Thoracic aorta (tissue), 2 donors: ENCODE data around the gene CLEC2D. TPM values are rescaled to one million over a fixed set of nuclear protein-coding genes. Genes with fewer than 3 reads are reported as not detected.
"Not testable (repeated sequence)": the region's sequence is repeated elsewhere in the genome, so short reads cannot be mapped to it uniquely, and the experiment has no call there.

Experiments
- ATAC-seq: fragments of 150-250 bp; one replicate; pipeline ENCODE4 v1.8.0; 2017; ENCODE audit warnings: low read depth; ENCODE audit not compliant: insufficient number of reproducible peaks, low FRiP score
- DNase-seq: peaks from one replicate; pipeline ENCODE4 v3.0.0-alpha.2; 2020; ENCODE audit warnings: low spot score
- H3K27ac ChIP-seq, 2 donors: fragments of 200-600 bp; sonication (generic); 1 replicate in 1 of 2; 2 replicates in 1 of 2; pipeline ENCODE4 v1.5.1; 2016; ENCODE audit warnings: mild to moderate bottlenecking in 2 of 2, moderate library complexity in 2 of 2
- H3K27me3 ChIP-seq: fragments of 200-600 bp; sonication (generic); replicated peaks from 2 replicates; pipeline ENCODE4 v1.6.0; 2016; ENCODE audit warnings: mild to moderate bottlenecking; ENCODE audit not compliant: insufficient read depth
- H3K36me3 ChIP-seq: fragments of 200-600 bp; sonication (generic); one replicate; pipeline ENCODE4 v1.5.1; 2016
- H3K4me1 ChIP-seq, 2 donors: fragments of 200-600 bp; sonication (generic); 1 replicate in 1 of 2; 2 replicates in 1 of 2; pipeline versions ENCODE4 v1.5.1 to v1.6.0; 2016; ENCODE audit warnings: low read depth in 2 of 2, mild to moderate bottlenecking in 1 of 2; ENCODE audit not compliant: control insufficient read depth in 1 of 2
- H3K4me3 ChIP-seq: fragments of 200-600 bp; sonication (generic); 2 replicates; pipeline ENCODE4 v1.5.1; 2016; ENCODE audit warnings: mild to moderate bottlenecking
- H3K9me3 ChIP-seq: fragments of 200-600 bp; sonication (generic); 2 replicates; pipeline ENCODE4 v1.5.1; 2016
- total RNA-seq, 2 donors: library from RNA; depleted of rRNA; stranded (reverse); fragments of >200 nt; gene quantifications; one replicate each; pipeline versions ENCODE4 v1.1.0 to v1.2.3, GENCODE V29; 2016
- TF ChIP-seq, protein P1 (sequence below): fragments of 200-600 bp; sonication (generic); IDR thresholded peaks from one replicate; pipeline ENCODE4 v1.5.1; 2019; ENCODE audit warnings: antibody characterized with exemption

Gene CLEC2D
- total RNA-seq, 2 donors from 2014 or later, result 19.2 to 30.8 TPM

DNA sequence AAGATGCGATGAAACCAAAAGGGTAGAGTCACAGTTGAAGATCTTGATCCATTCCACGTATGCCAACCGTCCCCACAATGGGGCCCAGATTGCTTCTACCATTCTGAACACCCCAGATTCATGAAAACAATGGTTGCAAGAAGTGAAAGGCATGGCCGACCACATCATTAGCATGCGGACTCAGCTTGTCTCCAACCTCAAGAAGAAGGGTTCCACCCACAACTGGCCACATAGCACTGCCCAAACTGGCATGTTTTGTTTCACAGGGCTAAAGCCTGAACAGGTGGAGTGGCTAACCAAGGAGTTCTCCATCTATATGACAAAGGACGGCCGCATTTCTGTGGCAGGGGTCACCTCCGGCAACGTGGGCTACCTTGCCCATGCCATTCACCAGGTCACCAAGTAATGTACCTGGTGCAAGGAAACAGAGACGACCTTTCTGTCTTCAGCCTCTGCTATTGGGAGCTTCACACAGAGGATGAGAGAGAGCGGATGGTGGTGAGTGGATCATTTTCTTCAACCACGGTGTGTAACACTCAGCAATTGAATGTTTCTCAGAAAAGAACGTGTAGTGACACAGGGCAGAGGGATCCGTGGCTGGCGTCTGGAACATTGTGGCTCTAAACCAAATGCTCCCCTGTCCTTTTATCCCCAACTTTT lies 26.8 kb upstream of the CLEC2D start:
- TF ChIP-seq, protein P1, sequence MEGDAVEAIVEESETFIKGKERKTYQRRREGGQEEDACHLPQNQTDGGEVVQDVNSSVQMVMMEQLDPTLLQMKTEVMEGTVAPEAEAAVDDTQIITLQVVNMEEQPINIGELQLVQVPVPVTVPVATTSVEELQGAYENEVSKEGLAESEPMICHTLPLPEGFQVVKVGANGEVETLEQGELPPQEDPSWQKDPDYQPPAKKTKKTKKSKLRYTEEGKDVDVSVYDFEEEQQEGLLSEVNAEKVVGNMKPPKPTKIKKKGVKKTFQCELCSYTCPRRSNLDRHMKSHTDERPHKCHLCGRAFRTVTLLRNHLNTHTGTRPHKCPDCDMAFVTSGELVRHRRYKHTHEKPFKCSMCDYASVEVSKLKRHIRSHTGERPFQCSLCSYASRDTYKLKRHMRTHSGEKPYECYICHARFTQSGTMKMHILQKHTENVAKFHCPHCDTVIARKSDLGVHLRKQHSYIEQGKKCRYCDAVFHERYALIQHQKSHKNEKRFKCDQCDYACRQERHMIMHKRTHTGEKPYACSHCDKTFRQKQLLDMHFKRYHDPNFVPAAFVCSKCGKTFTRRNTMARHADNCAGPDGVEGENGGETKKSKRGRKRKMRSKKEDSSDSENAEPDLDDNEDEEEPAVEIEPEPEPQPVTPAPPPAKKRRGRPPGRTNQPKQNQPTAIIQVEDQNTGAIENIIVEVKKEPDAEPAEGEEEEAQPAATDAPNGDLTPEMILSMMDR, result no peak
- no peak overlapping the region for H3K4me3 ChIP-seq
- no peak for ATAC-seq
- DNase-seq, result no peak
- no peaks in the 10 kb centered on the region for H3K27me3 ChIP-seq
- H3K27ac ChIP-seq, result no peak overlapping the region
- H3K9me3 ChIP-seq, result no peaks in the 10 kb centered on the region
- no peaks in the 10 kb centered on the region for H3K36me3 ChIP-seq
- peaks cover 0 to 6% of the 10 kb centered on the region in 2 donors for H3K4me1 ChIP-seq

DNA sequence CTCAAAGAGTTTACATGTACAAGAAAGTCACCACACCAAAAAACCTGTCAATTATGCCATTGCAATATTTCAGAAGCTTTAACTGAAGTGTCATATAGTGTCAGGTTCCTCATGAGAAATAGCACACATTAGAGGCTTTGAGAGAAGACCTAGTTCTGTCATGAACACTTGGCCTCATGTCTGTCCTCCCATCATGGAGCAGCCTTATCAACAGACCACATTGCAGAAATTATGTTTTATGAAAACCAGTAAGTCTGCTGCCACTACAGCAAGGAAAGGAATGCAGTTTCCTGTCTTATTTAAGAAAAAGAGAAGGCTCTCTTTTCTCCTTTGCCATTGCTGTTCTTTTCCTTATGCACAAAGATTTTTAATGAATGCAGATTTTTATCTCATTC lies 26.2 kb upstream of the CLEC2D start:
- ATAC-seq (no peak), DNase-seq (no peak)
- Histone ChIP-seq H3K27me3 (no peaks in the 10 kb centered on the region), H3K4me3 (no peak overlapping the region), H3K9me3 (no peaks in the 10 kb centered on the region), H3K27ac (no peak overlapping the region), H3K4me1 (peaks cover 0 to 6% of the 10 kb centered on the region in 2 donors), H3K36me3 (no peaks in the 10 kb centered on the region)
- TF ChIP-seq, protein P1, result no peak

DNA sequence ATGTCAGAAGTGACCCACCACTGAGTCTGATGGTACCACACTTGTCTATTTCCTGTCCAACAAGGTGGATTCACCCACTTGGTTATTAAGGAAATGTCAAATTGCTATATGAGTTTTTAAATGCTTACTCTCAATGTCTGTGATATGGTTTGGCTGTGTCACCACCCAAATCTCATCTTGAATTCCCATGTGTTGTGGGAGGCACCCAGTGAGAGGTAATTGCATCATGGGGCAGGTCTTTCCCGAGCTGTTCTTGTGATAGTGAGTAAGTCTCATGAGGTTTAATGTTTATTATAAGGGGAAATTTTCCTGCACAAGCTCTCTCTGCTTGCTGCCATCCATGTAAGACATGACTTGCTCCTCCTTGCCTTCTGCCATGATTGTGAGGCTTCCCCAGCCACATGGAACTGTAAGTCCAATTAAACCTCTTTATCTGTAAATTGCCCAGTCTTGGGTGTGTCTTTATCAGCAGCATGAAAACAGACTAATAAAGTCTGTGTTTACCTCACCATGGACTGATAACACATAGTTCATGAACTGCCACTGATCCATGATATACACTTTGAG lies 24.4 kb upstream of the CLEC2D start:
- DNase-seq, H3K9me3 ChIP-seq, H3K27ac ChIP-seq, ATAC-seq, H3K36me3 ChIP-seq, H3K27me3 ChIP-seq, H3K4me3 ChIP-seq: not testable (repeated sequence)
- H3K4me1 ChIP-seq, result peaks cover 0 to 15% of the 10 kb centered on the region in 2 donors

DNA sequence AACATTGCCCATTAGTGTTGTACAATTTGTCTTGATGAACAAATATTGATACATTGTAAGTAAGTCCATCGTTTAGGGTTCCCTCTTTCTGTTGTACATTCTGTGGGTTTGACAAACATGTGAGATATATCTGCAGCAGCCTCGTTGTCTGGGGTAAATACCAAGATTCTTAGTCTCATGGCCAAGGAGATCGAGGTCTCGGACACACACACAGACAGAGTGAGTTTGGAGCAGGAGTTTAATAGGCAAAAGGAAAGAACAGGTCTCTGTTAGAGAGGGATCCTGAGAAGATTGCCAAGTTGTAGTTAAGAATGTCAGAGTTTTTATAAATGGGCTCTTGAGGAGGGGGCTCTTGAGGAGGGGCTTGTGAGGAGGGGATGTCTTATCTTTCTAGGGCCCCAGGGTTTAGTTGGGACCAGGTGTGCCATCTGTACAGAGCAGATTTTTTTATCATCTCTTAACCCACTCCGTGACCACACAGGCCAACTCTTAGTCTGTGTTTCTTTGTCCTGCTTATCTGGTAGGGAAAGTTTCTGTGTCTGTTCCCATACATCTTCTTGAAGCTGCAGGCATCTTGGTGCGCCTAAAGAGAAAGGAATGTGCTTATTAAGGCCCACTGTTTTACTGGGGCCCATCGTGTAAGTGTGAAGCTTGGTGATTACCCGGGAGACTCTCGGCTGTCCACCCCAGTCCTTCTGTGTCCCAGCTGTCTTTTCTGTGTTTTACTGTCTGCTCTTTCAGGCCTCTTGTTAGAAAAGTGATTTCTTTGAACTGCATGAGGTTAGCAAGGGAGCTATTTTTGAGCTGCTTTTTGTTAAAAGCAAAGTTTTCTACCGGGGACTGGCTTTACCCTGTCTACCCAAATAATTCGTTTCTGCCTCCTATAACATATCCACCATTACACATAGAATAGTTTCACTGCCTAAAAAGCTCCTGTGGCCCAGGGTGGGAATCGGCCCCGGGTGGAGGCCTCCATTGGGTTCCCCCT lies 22.4 kb upstream of the CLEC2D start:
- DNase-seq (no peak), ATAC-seq (no peak)
- no peaks in the 10 kb centered on the region for H3K9me3 ChIP-seq
- H3K27ac ChIP-seq, result peak overlapping the region; percentile 57 to 64
- H3K4me3 ChIP-seq, result peak overlapping the region; percentile 80
- no peaks in the 10 kb centered on the region for H3K36me3 ChIP-seq
- H3K27me3 ChIP-seq, result no peaks in the 10 kb centered on the region
- TF ChIP-seq, protein P1, result no peak
- H3K4me1 ChIP-seq, result peaks cover 0 to 28% of the 10 kb centered on the region in 2 donors

DNA sequence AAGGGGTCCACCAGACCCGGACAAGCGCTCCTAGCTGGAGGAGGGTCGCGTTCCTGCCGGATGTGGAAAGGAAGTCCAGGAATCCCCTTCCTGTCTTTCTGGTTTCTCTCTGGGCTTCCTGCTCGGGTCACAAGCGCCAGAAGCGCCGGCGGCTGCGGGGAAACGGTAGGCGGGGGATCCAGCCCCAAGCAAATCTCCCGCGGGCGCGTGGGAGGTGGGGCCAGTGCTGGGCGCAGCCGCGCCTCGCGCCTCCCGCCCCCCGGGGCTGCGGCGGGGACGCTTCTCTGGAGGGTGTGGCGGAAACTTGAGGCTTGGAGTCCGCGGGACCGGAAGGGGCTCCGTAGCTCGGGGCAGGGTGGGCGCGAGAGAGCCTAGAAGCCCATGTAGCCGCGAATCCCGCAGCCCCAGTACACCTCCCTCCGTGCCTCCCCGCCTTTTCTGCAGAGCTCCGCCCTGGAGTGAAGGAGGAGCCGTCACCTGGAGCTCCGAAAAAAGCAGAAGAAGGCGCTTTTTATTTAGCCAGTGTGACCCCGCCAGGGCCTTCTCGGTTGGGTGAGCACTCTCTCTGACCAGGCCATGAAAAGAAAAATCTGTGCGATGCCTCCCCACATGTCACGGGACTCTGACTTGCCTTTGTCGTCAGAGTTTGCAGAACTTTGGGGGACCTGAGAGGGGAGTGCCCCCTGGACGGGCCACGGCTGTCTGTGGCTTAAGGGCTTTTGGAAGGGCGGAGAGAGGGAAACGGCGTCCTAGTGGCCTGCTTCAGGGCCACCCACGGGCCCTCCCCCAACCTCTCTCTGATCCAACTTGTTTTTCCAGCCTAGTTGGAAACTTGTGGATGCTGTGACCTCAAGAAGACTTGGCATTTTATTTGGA lies 21.4 kb upstream of the CLEC2D start:
- Histone ChIP-seq H3K27ac (peak overlapping the region; percentile 57 to 64), H3K9me3 (no peaks in the 10 kb centered on the region), H3K36me3 (no peaks in the 10 kb centered on the region), H3K4me3 (peak overlapping the region; percentile 80), H3K27me3 (no peaks in the 10 kb centered on the region), H3K4me1 (peaks cover 0 to 28% of the 10 kb centered on the region in 2 donors)
- peak; percentile 4 for DNase-seq
- ATAC-seq, result peak; percentile 65
- TF ChIP-seq, protein P1, result no peak
